ENCODE results near the gene MDGA2.
"Not testable (repeated sequence)": the region's sequence is repeated elsewhere in the genome, so short reads cannot be mapped to it uniquely, and the experiment has no call there.

Gene MDGA2

DNA sequence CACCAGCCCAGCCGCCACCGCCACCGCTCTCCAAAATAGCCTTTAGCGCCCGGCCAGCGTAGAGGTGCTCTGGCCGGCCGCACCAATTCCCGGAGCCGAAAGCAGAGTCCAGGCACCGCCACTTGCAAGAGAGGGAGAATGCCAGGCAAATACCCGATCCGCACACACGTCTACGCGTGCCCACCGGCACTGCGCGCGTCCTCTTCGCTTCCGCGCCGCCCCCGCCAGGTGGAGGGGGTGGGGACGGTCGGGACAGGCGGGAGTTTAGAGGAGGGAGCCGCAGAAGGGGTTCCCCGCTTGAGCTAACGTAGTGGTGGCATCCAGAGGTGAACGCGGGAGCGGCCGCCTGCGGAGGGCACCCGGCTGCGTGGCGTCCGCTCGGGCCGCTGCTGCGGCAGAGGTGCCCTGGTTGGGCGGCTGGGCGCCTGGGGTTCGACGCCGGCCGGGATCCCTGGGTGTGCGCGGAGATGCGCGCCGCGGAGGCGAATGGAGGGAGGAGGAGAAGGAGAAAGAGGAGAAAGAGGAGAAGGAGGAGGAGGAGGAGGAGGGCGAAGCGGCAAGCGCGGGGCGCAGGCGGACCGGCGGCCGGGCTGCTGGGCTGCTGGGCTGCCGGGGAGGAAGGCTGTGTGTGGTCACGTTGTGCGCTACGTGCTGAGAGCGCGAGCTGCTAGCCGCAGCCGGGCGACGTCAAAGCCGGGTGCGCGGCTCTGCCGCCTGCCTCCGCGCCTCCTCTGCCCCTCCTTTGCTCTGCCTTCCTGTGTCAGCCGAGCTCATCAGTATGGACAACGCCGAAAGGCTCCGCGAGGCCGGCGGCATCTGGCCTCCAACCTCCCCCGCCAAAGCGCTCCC is at the start of gene MDGA2:
Gene MDGA2, minus strand, starts transcription at position 140 of the 849 bp plus-strand sequence.
- no peak for DNase-seq

DNA sequence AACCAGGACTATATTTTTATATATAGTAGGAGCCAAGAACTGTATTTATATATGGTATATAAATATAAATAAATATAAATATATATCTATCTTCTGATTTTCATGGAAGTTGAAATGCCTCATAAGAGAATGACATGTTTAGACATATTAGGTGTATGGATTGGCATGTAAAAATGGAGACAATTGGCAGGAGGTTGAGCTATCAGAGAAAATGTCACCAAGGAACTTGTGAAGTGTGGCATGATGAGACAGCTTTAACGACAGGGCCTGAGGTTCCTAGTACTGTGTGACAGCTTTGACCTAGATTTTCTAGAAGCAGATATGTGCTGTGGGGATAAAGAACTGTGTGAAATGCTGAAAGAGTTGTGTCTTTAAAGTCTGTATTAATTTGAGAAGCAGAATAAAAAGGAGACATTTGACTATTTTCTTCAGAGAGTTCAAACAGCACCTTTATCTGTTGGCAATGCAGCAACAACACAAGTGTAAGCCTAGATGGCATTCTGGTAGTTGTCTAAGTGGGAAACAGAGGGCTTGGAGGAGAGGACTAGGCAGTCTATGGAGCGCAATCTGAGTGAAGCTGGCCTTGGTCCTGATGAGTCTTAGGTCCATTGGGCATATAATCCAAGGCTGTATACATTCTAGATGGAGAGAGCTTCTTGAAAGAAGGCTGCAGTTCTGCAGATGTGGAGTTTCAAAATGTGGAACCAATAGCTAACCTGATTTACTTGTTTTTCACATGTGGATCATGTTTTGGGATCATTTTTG is 47.7 kb upstream of the MDGA2 start:
- no peak for DNase-seq

DNA sequence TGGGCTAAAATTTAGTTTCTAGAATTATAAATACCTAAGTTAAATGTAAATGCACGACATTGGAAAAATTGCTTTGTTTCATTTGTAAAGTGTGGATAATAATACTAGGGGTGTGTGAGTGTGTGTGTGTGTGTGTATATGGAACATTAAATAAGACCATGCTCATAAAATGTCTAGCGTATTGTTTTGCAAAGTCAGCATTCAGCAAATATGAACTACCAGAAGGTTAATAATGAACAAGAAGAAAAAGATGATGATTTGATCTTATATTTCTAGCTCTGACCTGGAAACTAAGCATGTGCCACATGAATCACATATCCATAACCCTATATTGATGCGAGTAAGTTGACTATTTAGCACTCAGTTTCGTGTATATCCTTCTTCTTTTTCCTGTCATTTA is 44.9 kb upstream of the MDGA2 start:
- no peak for DNase-seq

DNA sequence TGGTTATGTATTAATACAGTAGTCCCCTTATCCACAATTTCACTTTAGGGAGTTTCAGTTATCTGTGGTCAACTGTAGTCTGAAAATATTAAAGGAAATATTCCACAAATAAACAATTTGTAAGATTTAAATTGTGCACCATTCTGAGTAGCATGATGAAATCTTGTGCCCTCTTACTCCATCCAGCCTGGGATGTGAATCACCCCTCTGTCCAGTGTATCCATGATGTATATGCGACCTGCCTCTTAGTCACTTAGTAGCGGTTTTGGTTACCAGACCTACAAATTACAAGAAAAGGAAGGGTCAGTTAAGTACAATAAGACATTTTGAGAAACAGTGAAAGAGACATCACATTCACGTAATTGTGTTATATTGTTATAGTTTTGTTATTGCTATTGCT is 39.9 kb upstream of the MDGA2 start:
- no peak for DNase-seq

DNA sequence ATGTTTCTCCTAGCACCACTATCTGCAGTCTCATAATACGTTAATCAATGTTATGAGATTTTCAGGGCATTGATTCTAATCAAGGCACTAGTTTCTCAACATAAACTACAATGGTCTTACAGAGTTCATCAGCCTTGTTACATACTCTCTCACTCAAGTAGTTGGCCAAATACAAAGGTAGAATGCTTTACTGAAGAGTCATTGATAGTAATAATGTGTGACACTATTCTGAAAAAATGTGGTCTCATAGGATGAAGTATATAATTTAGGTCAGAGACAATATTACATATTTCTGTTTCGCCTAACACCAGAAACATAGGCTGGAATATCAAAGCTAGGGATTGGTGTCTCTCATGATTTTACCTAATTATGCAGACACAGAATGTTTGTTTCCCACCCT is 35.2 kb upstream of the MDGA2 start:
- DNase-seq: no peak

DNA sequence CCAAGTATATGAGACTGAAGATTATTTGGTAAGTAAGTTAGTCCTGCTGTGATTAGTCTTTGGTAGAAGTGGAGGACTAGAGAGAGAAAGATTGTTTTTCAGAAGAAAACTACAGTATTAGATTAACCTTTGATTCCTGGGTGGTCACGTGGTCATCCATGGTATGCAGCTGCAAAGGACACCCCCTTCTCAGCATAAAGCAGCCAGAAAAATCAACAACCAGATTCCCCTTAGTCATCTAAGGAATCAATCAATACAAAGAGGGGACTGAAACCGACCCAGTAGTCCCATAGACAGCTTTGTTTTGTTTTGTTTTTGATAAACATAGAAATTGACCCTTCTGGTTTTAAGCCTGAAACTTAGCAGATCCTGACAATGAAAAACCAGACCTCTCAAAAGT is 30.3 kb upstream of the MDGA2 start:
- DNase-seq: no peak

DNA sequence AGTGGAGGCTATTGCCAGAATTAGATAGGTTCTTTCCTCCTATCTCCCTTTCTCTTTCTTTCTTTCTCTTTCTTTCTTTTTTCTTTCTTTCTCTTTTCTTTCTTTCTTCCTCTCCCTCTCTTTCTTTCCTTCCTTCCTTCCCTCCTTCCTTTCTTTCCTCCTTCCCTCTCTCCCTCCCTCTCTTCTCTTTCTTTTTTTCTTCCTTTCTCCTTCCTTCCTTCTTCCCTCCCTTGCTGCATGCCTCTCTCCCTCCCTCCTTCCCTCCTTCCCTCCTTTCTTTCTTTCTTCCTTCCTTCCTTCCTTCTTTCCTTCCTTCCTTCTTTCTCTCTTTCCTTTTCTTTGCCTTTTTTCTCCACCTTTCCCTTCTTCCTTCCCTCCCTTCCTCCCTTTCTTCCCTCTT is 16.4 kb upstream of the MDGA2 start:
- DNase-seq: no peak

DNA sequence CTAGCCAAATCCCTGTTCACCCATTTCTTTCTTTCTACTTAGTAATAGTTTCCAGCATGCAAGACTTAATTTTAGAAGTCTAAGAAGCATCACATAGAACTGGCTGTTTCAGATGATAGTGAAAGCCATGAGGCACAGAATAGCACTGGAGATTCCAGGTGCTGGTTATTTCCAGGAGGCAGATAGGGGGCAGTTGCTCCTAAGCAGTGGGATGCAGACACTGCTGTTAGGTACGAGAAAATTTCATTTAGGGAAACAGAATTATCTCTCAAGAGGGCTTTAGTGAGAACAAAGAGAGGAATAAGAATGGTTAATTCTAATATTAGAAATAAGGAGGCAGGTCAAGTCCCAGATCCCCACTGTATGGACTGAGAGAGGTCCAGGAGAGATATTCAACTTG is 3.6 kb upstream of the MDGA2 start:
- no peak for DNase-seq

DNA sequence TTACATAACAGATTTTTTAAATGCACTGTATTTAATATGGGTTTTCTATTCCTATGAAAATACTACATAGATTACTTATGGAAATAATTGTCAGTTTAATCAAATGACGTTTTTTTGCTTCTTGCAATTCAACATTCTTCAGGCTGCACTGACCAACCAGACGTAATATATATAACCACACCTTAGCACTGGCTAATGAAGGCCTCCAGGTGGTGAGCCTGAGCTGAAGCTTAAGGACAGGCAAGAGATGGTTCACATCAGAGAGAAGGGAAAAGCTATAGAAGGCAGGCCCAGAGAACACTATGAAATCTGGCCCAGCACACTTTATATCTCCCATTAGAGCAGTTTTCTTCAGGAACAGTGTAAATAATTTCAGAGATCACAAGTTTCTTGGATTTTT is 2.8 kb upstream of the MDGA2 start:
- DNase-seq: no peak

DNA sequence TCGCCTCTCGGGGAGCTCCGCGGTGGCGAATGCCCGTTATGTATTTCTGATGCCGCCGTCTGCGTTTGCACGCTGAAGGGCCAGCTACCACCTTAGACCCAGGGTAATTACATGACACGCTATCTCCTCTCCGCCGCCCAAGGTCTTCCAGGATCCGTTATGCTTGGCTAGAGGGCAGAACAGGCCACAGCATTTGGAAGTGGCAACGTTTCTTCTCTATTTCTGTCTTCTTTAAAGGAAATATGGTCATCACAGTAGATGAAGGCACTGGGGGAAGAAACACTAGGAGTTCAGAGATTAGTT is 861 bp upstream of the MDGA2 start:
- peak; percentile 10 for DNase-seq

DNA sequence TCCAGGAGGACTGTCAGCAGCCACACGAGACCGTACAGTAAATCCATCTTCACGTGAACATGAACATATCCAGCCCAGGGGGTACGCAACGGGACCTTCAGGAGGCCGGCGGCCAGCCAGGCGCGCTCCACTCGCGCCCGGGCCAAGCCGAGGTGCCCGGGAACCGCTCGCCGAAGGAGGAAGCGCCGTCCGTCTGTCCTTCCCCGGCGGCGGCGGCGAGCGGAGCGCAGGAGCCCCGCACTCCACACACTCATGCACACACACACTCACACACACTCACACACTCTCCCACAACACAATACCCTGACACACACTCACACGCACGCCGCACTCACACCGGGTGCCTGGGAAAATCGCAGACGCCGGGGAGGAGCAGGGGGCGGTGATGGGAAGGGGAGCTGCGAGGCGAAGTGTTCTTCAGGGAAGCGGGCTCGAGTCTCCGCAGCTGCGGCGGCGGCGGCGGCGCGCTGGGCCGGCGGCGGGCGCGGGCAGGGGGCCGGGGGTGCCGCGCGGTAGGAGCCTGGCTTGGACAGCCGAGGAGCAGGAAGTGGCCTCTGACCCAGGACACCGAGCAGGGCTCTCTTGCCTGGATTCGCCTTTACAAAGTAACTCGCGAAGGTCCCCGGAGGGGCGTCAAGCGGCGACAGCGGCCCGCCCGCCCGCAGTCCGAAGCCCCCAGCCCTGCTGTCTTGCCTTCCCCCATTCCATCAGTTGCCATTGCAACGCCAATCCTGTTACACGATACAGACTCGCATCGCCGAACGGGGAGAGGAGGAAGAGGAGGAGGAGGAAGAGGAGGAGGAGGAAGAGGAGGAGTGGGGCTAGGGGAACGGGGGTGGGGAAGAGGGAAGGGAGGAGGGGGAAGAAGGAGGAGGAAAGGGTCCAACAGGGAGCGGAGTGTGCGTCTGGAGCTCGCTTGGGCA is 601 bp downstream of the MDGA2 start:
- DNase-seq: no peak

DNA sequence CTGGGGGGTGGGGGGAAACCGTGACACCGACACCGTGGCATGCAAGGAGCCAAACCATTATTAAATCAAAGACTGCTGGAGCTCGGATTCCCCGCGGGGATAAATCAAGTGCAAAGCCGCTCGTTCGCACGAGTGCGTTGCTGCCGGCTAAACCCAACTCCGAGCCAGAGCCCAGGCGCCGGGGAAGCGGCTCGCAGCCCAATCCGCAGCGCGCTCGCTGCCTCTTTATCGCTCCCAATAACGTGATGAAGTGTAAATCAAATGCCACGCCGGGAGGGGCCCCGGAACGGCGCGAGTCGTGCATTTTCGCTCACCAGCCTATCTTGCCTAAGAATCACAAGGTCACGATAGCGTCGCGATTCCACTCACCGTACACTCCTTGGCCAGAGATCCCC is 1.3 kb downstream of the MDGA2 start:
- no peak for DNase-seq

DNA sequence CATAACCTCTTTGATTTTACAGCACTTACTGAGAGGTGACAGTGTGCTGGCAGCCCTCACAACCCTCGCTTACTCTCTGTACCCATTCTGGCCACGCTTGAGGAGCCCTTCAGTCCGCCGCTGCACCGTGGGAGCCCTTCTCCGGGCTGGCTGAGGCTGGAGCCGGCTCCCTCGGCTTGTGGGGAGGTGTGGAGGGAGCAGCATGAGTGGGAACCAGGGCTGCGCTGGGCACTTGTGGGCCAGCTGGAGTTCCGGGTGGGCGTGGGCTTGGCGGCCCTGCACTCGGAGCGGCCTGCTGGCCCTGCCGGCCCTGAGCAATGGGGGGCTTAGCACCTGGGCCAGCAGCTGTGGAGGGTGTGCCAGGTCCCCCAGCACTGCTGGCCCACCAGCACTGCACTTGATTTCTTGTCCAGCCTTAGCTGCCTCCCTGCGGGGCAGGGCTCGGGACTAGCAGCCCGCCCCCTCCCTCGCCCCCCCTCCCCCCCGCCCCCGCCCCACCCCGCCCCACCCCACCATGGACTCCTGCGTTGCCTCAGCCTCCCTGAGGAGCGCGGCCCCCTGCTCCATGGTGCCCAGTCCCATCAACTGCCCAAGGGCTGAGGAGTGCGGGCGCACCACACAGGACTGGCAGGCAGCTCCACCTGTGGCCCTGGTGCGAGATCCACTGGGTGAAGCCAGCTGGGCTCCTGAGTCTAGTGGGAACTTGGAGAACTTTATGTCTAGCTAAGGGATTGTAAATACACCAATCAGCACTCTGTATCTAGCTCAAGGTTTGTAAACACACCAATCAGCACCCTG is 9.9 kb downstream of the MDGA2 start:
- no peak for DNase-seq

DNA sequence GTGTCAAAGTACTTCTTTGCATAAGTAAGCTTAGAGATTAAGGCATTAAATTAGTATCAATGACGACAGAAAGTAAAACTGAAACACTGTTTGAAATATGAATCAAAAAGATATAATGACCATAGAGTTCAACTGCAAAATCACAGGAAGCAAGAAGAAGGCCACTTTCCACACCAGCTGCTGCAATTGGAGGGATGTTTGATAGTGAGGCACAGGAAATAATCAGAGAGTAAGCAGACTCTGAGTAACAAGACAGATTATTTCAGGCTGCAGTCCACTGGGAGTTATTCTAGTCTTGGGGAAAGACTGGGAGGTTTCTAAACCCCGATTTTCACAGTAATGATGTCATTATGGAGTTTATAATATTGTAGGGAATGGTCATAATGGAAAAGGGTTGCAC is 12.9 kb downstream of the MDGA2 start:
- DNase-seq: no peak

DNA sequence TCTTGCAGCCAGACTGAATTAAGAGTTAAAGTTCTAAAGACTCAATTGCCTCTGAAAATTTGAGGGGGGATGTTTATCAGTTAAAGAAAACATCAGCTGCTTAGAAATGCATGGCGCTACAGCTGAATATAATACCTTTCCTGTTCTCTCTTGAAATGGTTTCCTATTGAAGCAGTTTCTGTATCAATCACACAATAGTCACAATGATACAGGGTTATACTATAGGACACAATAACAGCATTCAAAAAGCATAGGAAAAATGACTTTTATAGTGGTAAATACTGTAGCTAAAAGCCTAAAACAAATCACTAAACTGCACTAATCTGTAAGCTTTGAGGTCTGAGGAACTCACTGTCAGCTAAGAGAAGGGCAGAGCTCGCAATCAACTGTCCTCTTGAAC is 15.2 kb downstream of the MDGA2 start:
- no peak for DNase-seq

DNA sequence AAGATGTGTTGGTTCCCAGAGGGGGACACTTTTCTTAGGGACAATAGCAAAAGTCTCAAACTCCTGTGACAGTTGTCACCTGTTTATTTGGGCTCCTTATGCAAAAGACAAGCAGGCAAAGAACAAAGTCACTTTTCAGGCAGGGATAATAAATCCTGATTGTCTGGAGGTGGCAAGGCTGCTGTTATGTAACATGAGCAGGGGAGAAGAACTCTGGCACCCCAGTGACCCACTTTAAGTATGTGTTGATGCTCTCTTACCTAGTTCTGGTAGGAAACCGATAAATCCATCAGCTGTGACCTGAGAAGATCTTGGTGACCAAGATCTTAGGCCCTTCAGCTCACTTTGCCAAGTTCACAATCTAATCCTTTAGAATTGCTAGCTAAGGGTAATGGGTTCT is 17.4 kb downstream of the MDGA2 start:
- DNase-seq: no peak

DNA sequence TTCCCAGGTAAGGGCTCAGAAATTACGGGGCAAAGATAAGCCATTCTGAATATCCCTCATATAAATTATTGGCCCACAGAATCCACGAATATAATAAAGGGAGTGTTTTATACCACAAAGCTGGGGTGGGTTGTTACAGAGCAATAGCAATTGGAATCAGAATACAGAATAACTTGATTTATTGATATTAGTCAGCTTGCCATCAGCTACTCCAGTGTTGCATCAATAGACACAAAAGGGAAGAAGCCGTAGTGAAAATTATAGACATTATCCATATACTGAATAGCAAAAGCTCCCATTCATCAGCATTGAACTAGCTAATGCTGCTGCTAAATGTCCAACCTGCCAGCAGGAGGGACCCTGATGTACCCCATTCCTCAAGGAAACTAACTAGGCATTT is 18.3 kb downstream of the MDGA2 start:
- DNase-seq: no peak

DNA sequence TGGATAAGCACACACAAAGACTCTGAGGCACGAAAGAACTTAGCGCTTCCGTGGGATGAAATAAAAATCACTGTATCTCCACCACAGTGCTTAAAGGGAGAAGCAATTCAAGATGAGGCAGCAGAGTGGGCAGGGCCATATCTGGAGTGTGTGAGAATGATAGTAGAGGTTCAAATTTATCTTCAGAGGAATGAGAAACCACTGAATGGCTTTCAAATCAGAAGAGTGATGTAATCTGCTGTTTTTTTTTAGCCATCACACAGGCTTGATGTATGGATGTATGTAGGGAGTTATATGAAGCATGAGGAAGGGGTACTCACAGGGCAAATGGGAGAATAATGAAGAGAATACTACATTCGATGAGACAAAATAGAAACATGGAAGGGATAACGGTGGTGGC is 24.1 kb downstream of the MDGA2 start:
- DNase-seq: no peak

DNA sequence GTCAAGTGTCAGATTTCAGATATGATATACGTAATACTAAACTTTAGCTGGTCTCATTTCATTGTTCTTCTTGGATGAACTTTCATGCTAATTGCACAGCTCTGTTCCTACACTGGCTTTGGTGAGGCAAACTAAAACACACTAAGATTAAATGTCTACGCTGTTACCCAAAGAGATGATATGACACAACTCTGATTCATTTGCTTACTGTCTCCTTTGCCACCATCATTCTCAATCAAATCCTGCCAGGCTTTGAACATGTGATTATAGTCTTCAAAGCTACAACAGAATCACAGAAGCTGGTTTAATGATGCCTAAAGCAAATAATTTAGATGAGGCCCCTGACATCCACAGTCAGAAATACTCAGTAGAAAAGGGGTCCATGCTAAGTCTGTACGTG is 37.7 kb downstream of the MDGA2 start:
- no peak for DNase-seq

DNA sequence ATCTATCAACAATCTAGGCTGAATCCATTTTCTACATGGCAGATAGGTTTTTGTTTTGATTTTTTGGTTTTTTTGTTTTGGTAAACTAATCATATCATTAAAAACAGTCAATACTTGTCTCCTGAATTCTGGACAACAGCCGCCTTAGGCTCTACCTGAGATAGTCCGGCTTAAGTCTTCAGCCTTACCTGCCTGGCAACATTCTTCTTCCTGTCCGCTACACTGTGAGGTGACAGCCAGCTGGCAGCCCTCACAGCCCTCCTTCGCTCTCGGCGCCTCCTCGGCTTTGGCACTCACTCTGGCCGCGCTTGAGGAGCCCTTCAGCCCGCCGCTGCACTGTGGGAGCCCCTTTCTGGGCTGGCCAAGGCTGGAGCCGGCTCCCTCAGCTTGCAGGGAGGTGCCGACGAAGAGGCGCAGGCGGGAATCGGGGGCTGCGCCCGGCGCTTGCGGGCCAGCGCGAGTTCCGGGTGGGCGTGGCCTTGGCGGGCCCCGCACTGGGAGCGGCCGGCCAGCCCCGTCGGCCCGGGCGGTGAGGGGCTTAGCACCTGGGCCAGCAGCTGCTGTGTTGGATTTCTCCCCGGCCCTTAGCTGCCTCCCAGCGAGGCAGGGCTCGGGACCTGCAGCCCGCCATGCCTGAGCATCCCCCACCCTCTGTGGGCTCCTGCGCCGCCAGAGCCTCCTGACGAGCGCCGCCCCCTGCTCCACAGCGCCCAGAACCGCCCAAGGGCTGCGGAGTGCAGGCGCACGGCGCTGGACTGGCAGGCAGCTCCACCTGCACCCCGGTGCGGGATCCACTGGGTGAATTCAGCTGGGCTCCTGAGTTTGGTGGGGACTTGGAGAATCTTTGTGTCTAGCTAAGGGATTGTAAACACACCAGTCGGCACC is 49.0 kb downstream of the MDGA2 start:
- DNase-seq: no peak

DNA sequence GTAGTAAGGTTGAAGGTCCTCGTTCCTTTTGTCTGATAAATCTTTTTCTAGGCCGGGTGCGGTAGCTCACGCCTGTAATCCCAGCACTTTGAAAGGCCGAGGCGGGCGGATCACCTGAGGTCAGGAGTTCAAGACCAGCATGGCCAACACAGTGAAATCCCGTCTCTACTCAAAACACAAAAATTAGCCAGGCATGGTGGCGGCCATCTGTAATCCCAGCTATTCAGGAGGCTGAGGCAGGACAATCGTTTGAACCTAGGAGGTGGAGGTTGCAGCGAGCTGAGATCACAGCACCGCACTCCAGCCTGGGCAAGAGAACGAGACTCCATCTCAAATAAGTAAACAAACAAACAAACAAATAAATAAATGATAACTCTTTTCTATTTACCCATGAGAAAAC is 51.3 kb downstream of the MDGA2 start:
- not testable (repeated sequence) for DNase-seq

DNA sequence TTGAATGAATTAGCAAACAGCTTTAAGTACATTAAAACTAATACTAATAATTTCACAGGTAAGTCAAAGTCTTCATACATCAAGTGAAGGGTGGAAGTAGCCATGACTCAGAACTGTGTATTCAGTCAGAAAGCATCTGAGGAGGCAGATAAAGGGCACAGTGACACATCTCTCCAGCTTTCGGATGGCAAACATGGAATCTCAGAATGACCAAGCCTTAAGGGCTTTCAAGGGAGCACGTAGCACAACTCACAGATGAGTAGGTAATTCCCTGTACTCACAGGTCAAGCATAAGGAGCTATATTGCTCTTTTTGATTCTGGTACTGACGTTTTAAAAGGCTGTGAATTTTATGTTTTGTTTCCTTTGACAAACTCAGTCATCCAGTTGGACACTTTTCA is 56.0 kb downstream of the MDGA2 start:
- DNase-seq: no peak

Measured in DMS79 treated with DMSO at 0.1 percent for 48 hours (cell line).